Activated effector memory CD4-positive, alpha-beta T cell treated with Interleukin-2 at 50 U/mL for 16 hours (primary cell): ENCODE results near the gene CPEB3.
A peak's percentile ranks its signal among the peaks of the same experiment; 100 is the strongest.
"Not testable (repeated sequence)": the region's sequence is repeated elsewhere in the genome, so short reads cannot be mapped to it uniquely, and the experiment has no call there.

ENCODE experiments used
- DNase-seq: peaks from one replicate; pipeline ENCODE4 v3.0.0-alpha.2; 2020

The CPEB3 gene

DNA sequence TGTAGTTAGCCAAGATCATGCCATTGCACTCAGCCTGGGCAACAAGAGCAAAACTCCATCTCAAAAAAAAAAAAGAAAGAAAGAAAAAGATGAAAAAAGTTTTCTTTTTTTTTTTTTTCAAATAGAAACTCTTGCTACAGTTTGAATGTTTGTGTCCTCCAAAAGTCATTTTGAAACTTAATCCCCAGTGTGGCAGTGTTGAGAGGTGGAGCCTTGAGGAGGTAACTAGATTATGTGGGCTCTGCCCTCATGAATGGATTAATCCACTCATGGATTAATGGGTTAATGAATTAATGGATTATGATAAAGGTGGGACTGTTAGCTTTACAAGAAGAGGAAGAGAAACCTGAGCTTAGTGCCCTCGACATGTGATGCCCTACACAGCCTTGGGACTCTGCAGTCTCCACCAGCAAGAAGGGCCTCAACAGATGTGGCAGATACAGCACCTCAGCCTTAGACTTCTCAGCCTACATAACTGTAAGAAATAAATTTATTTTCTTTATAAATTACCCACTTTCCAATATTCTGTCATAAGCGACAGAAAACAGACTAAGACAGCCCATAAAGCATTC is 25.1 kb downstream of the CPEB3 start:
- DNase-seq: no peak

DNA sequence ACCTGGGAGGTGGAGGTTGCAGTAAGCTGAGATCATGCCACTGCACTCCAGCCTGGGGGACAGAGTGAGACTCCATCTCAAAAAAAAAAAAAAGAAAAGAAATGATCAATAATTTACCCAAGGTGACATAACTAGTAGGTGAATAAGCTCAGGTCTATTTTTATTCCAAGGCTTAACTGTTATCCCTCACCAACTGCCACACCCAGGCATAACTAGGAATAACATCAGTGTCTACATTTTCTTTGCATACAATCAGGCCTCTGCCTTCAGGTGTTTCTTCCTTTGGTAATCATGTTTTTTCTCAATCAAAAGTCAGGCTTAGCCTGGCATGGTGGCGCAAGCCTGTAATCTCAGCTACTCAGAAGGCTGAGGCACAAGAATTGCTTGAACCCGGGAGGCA is 26.6 kb downstream of the CPEB3 start:
- no peak for DNase-seq

DNA sequence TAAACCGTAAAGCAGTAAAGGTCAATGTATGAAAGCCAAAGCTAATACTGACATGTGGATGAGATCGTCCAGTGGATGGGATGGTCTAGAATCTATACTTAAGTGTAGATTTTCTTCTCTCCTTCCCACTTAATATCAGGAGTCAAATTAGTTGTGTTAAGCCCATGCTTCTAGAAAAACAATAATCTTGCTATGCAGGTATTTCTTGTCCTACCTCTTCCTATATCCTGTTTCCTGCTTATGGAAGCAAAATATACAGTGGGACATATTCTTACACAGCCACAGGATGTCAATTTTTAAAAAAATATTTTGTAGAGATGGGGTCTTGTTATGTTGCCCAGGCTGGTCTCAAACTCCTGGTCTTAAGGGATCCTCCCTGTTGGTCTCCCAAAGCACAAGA is 27.5 kb downstream of the CPEB3 start:
- no peak for DNase-seq

DNA sequence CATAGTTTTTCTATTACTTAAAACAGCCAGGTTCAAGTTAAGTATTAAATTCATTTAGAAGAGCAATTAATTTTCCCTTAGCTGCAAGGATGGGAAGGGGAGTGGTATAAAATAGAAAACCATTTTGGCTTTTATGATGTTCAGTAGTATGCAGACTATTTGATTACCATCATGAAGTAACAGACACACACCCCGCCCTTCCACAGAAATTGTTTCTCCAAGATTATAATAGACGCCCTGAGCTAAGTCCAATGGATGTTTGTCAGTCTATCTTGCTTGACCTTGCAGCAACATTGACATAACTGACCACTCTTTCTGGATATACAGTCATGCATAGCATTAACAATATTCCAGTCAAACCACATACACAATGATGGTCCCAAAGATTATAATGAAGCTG is 42.3 kb downstream of the CPEB3 start:
- no peak for DNase-seq

DNA sequence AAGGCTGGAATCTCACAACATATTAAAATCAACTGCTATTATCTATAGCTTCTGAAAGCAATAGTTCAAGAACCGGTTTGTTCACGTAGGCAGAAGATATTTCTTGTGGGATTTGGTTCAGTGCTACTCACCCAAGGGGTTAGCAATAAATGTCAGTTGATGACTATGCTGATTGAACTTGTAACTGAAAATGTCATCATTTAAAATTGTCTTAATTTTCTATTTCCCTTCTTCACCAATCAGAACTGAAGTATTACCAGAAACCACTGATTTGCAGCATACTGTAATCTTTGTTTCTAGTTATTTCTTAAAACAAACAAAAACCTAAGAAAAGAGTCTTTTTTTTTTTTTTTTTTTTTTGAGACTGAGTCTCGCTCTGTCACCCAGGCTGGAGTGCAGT is 46.1 kb downstream of the CPEB3 start:
- DNase-seq: no peak

DNA sequence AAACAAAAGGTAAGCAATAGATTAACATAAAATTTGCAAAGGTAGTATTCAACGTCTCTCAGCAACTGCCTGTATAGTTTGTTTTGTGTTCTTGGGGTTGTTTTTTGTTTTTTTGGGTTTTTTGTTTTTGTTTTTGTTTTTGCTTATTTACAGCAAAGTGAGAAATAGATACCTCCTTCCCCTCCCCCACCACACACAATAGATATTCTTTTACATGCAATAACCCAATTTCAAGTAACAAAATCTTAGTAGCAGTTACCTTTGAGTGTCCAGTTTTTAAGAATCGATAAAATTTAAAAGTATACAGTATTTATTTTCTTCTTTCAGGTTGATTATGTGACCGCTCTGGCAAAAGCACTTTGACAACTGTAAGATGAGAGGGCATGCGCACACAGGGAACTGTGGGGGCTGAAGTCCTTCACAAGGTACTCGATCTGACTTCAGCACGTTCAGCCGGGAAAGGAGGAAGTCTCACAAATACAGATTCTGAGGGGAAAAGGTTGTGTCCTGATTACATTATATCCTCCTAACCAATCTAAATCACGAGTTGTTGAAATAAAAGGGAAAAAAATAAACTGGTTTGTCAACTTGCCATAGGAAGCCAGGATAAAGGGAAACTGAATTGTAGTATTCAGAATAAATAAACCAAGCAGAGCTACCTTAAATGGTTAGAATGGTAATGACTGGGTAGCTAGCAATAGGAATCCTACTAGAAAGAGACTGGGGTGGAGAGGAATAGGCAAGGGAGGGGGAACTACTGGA is 47.8 kb downstream of the CPEB3 start:
- DNase-seq: peak; percentile 22

DNA sequence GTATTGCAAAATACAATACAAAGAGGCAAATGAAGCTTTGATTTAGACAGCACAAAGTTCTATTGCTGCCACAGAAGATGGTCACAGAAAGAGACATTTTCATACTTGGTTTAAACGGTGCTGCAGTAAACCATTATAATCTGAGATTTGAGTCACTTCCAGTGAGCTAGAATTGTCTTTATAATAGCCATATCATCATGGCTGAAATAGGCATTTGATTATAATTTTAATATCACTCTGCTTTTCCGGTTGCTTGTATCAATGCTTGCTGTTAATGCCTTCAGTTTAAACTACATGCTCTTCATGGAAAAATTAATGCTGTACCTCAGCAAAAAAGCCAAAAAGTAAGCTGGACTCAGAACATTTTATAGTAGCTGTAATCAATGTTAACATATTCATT is 48.5 kb downstream of the CPEB3 start:
- DNase-seq: no peak

DNA sequence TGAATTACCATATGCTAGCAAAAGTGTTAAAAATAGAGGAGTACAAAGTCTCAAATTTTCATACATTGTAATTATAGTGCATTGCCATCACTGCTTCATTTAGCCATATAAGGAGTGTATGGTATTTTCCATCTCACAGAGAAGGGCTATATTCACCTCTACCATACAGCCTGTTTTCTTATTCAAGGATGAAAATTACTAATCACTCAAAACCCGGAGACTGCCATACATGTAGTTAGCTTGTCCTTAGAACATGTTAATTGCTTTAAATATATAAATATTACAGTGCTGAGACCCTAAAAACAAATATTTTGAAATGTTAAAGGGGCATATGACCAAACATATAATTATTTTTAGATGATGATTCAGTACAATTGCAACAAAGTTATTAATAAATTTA is 49.4 kb downstream of the CPEB3 start:
- no peak for DNase-seq

DNA sequence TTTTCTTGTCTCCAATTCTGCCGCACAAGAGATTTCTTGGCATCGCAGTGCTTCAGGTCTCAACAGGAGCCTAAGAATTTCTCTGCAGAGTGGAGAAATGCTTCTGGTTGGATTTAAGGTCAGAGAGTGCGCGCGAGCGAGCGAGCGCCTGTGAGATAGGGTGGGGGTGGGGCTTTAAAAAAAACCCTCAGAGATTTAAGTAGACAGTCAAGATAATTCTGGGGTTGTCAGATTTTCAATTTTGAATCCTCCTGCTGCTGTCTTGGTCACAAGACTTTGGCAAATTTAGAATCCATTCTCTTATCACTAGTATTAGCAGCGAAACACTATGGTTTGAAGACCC is 49.7 kb downstream of the CPEB3 start:
- DNase-seq: no peak

DNA sequence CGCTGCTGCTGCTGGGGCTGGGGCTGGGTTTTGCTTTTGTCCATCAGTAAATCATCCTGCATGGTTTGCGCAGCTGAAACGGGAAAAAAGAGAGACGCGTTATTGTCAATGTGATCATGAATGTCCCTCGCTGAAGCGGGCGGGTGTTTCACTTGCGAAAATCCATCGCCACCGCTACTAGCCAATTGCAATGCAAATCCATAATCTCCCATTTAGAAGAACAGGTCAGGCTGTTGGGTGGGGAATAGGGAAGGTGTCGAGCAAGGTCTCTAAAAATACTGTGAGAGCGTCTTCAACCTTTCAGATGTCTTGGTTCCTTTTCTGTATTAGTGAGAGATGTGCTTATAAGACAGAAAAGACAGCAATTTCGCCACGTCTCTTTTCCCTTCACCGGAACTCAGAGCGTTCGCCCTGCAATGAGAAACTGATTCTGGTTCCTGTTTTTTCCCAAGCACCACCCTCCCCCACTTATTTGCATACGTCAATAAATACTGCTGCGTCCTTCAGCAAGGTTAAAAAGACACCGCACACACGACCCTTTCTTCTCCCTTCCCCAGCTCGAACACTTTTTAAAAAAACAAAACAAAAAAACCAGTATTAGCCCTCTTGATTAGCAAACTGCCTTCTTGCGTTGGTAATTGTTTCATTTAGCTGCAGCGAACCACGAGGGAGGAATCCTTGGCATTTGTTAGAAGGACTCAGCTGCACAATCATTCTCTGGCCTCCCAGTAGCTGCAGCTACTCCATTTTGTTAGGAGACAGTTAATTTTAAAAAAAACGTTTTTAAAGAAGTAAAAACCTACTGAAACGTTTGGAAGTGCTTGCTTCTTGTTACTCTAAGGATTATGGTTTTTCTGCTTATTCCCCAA is 50.4 kb downstream of the CPEB3 start:
- peak; percentile 21 for DNase-seq

DNA sequence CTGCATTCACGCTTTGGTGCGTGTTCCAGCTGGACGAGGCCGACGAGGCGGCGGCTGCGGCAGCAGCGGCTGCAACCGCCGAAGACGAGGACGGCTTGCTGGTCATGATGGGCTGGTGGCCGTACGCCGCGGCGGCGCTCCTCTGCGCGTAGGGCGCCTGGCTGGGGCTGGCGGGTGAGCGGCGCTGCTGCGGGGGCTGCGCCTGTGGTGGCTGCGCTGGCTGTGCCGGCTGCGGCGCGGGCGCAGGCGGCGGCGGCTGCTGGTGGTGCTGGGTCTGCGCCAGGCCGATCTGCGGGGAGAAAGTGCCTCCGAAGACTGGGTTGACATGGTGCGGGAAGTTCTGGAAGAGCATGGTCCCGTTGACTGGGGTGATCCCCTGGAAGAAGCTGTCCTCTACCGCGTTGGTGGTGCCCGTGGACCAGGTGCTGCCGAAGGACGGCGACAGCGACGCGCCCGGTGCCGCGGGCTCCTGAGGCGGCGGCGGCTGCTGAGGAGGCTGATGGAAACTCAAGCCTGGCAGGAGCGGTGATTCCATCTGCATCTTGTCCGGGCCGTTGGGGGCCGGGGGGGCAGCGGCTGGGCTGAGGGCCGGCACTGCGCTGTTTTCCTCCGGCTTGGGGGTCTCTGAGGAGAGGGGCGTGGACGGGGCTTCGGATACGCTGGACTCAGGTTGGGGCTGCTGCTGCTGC is 51.1 kb downstream of the CPEB3 start:
- peak; percentile 31 for DNase-seq

DNA sequence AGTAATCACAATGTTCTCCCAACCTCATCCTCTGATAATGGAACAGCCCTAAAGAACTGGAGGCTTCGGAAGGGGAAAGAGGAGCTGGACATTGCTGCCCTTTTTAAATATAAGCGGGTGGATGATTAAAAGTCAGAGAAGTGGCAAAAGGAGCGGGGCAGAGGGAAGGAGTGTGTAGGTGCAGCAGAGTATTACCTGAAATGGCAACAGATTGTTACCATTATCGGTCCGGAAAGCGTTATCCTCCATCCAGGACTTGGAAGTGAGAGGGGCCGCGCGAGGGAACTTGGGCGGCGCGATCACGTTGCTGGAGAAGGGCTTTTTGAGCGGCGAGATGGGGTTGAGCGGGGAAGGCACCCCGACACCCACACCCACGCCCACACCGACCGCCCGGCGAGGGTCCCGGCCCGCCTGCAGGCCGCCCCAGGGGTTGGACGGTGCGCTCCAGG is 51.7 kb downstream of the CPEB3 start:
- no peak for DNase-seq

DNA sequence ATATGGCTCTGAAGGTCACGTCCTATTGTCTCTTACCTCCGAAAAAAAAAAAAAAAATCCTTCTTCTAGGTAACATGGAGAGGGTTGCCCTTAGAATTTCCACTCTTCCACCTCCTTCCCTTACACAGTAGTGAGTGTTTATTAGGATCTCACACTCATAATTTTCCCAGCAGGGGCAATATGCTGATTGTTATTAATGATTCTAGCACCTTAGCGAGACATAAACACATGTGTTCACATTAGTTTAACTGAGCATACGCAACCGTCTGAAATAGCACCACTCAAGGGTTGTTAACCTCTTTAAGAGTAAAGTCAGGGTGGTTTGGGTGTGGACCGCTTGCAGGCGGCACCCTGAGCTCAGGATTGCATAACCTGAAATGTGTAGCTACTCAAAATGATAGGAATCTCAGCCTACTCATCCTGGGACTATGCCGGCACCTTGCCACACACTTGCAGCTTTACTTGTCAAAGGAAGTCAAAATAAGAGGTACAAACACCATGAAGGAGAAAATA is 52.2 kb downstream of the CPEB3 start:
- DNase-seq: no peak

DNA sequence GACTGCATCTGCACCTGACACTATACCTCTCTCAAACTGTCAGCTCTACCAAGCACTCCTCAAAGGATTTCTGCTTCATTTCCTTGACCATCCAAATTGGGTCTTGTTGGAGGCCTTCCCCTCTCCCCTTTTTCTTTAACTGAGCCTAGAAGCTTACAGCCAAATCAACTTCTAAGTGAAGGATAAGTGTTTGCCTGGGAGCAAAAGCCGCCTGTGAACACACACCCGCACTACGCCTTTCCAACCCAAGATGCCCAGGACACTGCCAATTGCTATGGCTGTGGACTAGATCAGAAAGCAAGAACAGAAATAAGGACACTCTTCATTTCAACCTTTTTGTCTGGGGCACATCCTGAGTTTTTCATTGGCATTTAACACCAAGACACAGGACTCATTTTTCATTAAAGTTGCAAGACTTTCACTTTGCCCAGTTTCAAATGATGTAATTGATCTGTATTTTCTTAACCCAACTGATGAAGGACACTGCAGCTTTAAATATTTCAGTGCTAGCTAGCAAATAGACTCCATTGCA is 52.8 kb downstream of the CPEB3 start:
- DNase-seq: no peak

DNA sequence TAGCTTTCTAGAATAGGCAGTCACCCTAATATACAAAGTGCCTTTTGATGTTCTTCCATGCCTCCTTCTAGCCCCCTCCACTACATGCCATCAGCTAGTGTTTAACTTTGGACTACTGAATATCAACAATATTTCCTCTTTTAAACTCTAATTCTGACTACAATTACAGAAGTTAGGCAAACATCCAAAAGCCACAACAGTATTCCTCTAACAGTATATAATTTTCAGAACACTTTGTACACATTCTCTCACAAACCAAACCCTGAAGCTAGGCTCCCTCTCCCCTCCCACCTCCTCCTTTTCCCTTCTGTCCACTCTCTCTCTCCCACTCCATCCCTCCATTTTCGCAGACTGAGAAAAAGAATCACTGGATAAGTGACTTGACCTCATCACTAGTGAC is 59.7 kb downstream of the CPEB3 start:
- no peak for DNase-seq

DNA sequence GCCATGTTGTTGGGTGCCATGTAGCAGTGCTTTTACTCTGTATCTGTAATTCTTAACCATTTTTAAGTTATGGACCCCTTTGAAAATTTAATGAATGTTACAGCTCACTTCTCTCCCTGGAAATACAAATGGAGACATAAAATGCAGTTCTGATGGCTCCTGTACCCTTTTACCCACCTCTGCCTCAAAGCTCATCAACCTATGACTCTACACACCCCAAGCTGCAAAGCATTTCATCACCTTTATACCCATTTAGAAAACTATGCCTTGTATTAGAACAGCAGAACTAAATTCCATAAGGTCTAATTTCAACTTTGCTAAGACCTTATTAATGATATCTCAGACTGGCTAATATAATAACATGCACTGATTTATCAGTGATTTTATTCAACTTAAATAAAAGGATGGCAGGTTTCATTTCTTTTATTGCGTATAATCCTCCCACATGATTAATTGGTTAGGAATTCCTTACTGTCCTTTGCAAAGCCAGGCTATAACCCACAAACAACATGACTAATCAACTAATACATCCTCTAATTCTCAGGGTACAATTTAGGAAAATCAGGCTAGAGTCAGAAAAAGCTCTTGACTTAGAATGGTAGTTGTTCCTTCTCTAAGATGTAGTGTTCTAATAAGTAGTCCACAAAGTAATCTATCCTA is 68.1 kb downstream of the CPEB3 start:
- no peak for DNase-seq

DNA sequence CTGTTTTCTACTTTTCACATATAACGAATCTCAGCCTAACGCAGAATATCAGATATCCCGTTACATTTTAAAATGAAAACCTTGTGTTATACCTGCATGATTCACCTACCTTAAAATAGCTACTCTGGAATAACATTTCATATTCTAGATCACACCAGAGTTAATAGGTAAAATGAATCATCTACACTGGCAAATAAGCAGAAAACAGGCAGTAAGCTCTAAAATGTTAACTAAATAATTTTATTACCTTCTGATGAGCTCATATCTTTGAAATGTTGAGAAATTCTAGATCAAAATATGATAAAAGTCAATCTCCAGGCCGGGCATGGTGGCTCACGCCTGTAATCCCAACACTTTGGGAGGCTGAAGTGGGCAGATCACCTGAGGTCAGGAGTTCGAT is 71.3 kb downstream of the CPEB3 start:
- no peak for DNase-seq

DNA sequence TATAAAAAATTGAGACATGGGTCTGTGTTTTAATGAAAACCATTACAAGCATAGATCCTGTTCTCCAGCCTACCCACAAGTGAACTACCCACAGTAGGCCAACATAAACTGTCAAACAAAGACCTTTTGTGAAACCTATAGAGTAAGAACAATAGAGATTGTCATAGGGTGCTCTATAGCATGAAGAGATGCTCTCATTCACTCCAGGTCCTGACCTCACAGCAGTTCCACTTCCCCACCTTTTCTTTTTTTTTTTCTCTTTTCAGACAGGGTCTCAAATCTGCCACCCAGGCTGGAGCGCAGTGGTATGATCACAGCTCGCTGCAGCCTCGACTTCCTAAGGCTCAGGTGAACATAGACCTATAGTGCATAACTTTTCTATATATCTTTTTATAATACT is 72.3 kb downstream of the CPEB3 start:
- DNase-seq: no peak

DNA sequence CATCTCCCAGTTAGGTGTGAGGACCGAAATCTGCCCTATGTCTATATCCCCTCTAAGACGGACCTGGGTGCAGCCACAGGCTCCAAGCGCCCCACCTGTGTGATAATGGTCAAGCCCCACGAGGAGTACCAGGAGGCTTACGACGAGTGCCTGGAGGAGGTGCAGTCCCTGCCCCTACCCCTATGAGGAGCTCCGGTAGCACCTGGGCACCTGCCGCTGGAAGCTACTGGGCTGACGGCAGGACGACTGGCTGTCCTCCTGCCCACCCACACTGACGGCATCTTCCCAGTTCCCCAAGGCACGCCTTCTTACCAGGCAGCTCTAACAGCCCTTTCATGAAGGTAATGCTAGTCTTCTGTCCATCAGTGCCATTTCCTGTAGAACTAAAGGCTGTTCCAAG is 74.3 kb downstream of the CPEB3 start:
- DNase-seq: not testable (repeated sequence)

DNA sequence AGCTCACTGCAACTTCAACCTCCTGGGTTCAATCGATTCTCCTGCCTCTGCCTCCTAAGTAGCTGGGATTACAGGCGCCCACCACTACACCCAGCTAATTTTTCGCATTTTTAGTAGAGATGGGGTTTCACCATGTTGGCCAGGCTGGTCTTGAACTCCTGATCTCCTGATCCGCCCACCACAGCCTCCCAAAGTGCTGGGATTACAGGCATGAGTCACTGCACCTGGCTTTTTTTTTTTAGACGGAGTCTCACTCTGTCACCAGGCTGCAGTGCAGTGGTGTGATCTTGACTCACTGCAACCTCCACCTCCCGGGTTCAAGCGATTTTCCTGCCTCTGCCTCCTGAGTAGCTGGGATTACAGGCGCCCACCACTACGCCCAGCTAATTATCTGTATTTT is 75.7 kb downstream of the CPEB3 start:
- DNase-seq: not testable (repeated sequence)

DNA sequence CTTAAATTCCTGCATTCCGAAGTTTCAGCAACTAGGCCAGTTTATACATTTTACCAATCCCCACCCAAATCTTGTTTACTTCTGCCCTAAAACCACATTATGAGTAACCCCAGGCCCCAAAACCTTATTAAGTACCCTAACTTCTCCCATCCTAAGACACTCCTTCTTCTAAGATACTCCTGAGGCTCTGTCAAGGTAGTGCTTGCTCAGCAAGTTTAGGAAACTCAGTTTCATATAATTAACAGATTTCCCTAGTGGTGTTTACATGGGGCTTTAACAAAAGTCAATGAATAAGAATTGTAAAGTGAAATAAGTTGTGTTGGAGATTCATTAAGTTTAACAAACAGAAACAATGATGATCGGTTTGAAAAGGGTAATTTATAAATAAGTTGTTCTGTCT is 77.8 kb downstream of the CPEB3 start:
- no peak for DNase-seq

DNA sequence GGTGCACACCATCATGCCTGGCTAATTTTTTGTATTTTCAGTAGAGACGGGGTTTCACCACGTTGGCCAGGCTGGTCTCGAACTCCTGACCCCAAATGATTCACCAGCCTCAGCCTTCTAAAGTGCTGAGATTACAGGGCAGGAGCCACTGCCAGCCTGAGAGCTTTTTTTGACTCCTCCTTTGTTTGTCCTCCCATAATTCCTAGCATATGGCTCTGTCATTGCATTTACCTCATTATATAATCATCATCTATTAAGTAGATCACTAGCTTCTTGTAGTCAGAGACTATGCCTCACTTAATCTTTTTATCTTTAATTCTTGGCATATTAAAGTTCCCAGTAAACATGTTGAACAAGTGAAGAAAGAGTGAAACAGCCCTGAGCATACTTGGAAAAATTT is 82.1 kb downstream of the CPEB3 start:
- DNase-seq: no peak
